Stimulated activated CD8-positive, alpha-beta memory T cell treated with anti-CD3 and anti-CD28 coated beads, Interleukin-7, amount 100 ng/mL, for 24 hours (primary cell): ENCODE results near the gene HPS1.

Source experiments
- DNase-seq: peaks from one replicate; pipeline ENCODE4 v3.0.0-alpha.2; 2020; ENCODE audit warnings: low read depth

The HPS1 gene

DNA sequence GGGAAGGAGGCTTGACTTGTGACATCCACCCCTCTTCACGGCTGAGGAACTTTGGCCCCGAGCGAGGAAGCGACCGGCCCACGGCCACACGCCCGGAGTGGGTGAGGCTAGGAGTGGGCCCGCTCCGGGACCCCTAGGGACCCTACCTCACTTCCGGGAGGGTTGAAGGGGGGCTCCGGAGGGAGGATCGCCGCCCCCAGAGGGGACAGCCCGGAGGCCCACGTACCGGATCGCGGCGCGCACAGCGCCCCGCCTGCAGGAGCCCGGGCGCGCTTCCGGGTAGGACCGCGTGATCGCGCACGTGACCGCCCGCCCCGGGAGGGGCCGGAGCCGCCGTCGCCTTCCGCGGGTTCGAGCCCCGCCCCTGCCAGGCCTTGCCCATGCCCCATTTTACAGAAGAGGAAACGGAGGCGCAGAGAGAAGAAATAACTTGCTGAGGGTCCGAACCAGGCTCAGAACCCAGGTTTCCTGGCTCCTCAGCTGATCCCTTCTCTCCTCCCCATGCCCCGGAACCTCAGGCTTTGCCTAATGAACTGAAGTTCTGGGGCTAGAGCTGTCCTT, at the start of gene HPS1:
HPS1 (minus strand) TSS at position 275 of the 561 bp plus-strand sequence. CDS start 3,695 bp downstream, outside the sequence.
- DNase-seq, result peak; percentile 62

- DNase-seq, result no peak
These were observed 46.0 kb upstream of the HPS1 start for GRCh38 chr10:98492763-98493162.

DNA sequence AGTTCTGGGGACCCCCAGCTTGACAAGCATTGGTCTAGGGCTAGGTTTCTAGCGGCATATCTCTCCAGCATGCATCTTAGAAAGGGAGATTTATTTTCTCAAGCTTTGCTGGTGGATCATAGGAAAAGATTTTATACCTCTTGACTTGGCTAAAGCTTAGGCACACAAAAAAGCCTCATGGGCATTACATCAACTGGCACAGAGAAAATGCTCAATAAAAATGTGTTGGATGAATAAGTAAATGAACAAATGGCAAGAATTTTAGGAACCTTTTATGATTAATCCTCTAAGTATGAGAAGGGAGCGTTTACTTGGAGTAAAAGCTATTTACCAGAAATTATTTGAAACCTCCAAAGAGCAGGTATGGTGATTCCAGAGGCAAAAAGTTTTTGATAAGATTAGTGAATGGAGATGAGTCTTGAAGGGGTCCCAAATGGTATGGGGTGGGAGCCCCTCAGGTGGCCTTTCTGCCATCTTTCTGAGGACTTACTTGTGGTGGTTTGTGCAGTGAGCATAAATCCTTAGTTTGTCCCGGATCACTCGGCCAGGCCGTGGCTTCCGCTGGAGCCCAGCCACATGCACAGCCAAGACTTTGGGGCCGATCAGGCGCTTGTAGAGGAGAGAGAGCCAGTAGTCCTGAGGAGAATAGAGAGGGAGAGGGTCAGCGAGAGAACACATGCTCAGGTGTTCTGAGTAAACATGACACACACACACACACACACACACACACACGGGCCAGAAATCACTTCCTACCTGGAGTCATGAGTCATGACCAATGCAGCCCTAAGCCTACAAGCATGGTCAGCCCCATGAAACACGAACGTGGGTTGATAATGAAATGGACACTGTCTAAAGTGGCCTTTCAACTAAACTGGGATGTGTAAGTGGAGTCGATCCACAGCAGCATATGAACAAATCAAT, 43.1 kb upstream of the HPS1 start:
- no peak for DNase-seq

DNA sequence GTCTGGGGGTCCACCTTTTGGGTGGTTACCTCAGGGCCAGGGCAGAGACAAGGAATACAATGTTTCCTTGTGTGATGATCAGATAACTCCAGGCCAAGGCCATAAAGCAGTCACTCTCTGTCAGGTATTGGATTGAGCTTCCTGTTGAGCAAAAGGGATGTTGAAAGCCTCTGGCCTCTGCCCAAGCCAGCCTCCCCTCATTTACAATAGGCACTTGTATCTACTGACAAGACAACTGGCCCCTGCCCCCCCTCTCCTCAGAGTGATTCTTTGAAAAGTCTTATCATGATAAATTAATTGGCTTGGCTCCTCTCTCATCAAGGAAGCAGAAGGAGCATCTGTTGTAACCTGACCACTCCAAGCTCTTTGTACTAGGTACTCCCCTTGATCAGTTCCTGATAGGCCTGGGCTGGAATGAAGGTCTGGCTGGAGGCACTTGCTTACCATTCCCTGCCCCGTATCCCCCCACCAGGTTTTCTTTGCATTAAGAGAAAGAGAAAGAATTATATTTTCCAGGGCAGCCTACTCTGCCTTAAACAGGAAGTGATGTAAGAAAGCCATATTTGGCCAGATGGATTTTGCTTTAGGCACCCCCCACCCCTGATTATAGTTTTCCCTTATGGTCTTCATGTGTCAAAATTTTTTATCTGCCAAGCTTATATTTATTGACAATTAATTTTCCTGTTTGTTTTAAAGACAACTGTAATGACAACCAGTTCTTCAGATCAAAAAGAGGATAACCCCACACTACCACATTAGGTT, 42.1 kb upstream of the HPS1 start:
- no peak for DNase-seq

GRCh38 chr10:98487649-98488048, 40.9 kb upstream of the HPS1 start:
- no peak for DNase-seq

- DNase-seq, result no peak
These were observed 39.7 kb upstream of the HPS1 start for GRCh38 chr10:98486421-98486820.

- no peak for DNase-seq
These were observed 39.2 kb upstream of the HPS1 start for GRCh38 chr10:98485959-98486358.

DNA sequence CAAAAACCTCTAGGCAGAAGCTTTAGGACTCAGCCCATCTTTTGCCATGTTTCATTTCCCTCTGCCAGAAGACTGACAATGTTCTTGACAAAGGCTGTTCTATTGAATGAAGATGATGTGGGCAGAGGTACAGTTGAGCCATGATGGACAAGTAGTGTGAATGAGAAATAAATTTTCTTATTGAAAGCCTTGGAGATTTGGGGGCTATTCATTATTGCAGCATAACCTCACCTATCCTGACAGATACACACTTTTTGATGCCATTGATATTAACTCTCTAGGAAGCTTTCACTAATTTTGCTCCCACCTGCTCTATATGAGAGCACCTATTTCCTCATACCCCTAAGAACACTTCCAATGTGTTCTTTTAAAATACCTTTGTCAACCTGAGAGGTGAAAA, 36.9 kb upstream of the HPS1 start:
- no peak for DNase-seq

DNA sequence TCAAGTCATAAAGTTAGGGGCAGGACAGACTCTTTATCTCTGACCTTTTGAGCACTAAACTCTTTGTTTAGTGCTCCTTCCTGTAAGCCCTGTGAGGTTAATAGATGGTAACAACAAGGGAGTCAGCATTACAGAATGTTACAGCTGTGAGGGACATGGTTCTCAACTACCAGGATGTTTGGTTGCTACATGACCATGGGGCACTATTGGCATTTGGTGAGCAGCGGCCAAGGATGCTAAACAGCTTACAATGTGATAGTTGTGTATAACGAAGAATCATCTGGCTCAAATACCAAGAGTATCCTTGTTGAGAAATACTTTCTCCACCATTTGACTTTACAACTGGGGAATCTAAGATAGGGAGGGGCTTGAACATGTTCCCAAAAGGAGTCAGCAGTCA, 35.4 kb upstream of the HPS1 start:
- DNase-seq, result no peak

- no peak for DNase-seq
These were observed 34.7 kb upstream of the HPS1 start for GRCh38 chr10:98481404-98481945.

- DNase-seq, result no peak
These were observed 31.9 kb upstream of the HPS1 start for GRCh38 chr10:98478430-98479222.

- no peak for DNase-seq
These were observed 31.1 kb upstream of the HPS1 start for GRCh38 chr10:98477861-98478260.

DNA sequence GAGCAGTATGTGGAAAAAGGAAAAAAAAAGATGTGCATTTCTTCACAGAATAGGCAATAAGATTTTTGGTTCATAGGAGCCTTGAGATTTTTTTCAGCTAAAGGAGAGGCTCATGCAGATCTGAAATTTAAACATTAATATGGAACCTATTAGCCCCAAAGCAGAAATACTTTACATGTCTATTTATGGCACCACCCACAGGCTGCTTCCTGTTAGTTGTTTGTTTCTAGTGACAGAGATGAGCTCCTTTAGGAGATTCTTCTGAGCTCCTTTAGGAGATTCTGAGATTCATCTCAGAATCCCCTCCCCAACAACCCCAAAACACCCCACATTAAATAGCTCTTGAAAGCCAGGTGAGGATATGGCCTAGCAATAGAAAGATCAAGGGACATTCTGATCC, 27.9 kb upstream of the HPS1 start:
- no peak for DNase-seq

GRCh38 chr10:98472196-98472595, 25.5 kb upstream of the HPS1 start:
- no peak for DNase-seq

DNA sequence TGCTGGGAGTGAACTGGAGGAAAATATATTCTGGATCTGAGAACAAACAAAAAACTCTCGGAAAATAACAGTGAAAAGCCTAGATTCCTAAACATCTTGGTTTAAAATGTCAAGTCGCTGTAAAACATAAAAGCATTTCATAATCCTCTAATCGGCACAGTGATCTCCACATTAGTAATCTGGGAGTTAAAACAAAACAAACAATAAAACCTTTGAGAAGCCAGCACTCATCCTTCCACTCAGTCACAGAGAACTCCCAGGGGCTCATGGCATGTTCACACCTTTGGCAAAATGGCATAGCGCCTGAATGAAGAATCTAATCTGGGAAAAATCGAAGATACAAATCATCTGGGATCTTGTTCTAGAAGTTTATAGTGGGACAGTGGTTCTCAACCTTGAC, 24.1 kb upstream of the HPS1 start:
- no peak for DNase-seq

DNA sequence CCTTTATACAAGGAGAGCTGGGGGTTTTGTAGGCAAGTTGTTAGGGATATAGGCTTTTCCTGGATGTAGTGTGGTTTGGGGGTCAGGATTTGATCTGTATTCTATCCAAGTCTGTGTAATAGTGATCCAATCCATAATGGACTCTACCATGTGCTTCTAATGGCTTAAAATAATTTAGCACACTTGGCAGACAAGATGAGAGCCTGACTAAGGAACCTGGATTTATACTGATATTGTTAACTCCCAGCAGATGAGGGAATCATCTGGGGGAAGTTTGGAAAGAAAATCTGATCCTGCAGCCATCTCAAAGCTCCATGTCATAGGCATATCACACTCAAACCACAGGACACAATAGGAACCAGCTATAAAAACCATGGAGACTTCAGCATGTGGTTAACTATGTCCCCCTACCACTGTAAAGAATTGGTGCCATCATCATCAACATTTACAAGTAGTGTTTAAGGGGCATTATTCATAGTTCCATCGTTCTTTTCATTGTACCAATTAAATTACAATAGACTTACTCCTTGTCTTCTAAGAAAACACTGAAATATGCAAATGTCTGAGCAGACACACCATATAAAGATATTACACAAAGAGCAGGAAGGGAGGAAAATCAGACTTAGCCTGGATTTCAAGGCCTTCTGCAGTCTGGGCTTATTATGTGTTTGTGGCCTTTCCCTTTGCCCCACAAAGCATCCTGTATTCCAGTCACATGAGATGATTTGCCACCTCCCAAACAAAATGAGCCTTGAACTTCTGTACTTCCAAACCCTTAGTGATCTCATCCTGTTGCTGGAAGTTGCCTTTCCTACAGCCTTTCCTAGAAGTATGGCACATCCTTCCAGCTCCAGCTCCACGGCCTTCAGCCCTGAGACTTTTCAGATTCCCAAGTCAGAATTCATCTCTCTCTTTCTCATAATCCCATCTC, 22.5 kb upstream of the HPS1 start:
- DNase-seq, result no peak

- DNase-seq, result peak; percentile 12
These were observed 21.0 kb upstream of the HPS1 start for GRCh38 chr10:98467506-98468318.

DNA sequence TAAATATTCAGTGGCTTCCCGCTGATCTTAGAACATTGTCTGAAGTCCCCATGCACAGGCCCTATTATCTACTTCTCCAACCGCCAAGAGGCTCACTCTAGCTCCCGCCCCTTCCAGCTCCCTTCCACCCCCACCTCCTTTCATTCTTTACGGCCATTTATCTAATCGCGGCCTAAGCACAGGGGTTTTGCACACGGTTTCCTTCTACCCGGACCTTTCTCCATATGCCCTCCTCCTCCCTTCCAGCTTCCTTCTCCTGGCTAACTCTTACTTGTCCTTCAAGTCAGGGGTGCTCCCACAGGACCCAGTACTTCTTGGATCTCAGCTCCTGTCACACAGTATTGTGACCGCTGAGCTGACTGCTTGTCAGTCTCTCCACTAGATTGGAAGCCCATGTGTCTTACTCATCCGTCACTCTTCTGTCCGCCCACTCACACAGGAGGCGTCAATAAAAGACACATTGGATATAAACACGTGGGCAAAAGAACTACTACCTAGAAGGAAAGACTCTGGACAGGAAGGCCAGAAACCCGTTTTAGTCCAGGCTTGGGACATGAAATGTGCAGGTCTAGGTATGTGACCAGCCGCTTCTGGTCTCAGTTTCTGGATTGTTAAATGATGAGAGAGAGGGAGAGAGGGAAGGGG, 20.2 kb upstream of the HPS1 start:
- no peak for DNase-seq

DNA sequence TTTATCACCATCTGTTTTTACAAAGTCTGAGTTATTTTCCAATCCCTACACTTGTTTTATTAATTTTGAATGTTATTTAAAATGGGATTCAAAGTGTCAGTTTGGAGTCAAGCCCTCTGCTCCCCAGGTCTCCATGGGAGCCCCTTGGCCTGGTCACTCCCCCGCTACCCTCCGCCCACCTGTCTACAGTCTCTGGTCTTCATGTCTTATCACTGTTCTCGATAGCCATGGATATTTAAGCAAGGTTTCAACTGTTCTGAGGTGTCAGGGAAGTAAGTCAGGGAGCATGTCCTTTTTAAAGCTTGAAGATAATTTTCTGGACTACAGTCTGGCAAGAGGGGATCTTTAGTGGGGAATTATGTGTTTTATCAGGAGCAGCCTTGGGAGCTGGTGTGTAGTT, 19.1 kb upstream of the HPS1 start:
- DNase-seq, result no peak
